GM13977 (cell line): ENCODE measurements around the gene SLC22A23.

Experiments
- DNase-seq: peaks from one replicate; pipeline ENCODE4 v3.0.0; 2012; ENCODE audit warnings: low spot score
- in situ Hi-C: fragments of 300-500 bp; cut with MboI; formaldehyde crosslinking; loops from one replicate; pipeline ENCODE4 v1.12.0; 2022; ENCODE audit warnings: low sequenced_read_pairs, low pct_unique_long_range_greater_than_20kb, mixed read lengths, inconsistent platforms; ENCODE audit not compliant: unreplicated experiment
- TF ChIP-seq, protein P1 (sequence below): IDR thresholded peaks from 2 replicates; pipeline ENCODE4 v1.5.1; 2012; ENCODE audit warnings: mild to moderate bottlenecking, control low read depth; ENCODE audit not compliant: insufficient read depth; ENCODE audit errors: extremely low read depth, missing control alignments

Gene SLC22A23

DNA sequence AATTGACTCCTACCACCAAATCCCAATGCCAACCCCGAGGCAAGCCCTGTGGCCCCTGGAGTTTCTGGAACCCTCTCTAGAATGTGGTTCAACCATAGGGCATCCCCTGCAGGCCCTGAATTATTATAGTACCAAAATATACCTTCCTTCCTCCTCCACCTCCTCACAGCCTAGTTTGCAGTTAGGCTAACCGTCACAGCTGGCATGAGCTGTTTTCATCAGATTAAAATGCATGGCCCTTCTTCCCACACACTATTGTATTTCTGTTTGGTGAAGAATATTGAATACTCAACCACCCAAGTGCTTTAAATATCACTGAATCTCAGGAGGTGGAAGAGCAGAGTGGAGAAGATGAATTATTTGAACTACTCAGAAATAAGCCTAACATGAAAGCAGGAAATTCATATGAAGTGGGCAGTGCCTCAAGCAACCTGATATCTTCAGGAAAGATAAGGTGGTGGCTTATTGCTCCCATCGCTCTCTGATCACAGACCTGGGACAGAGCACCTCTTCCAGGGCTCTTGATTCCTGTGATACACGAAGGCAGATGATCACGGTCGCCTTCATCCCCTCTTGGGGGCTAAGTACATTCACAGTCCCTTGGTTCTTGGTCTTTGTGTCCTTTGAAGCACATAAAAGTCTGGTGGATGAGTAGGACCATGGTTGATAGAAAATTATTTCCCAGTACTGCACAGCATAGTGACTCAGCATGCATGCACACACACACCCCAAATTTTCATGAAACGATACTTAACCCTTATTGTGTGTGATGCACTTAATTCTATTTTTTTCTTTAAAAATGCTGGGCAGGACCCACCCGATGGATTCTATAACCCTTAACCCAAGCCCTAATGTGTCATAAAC lies 107.2 kb downstream of the SLC22A23 start:
- in situ Hi-C loops = no loop called here
- no peak for DNase-seq
- TF ChIP-seq, protein P1, sequence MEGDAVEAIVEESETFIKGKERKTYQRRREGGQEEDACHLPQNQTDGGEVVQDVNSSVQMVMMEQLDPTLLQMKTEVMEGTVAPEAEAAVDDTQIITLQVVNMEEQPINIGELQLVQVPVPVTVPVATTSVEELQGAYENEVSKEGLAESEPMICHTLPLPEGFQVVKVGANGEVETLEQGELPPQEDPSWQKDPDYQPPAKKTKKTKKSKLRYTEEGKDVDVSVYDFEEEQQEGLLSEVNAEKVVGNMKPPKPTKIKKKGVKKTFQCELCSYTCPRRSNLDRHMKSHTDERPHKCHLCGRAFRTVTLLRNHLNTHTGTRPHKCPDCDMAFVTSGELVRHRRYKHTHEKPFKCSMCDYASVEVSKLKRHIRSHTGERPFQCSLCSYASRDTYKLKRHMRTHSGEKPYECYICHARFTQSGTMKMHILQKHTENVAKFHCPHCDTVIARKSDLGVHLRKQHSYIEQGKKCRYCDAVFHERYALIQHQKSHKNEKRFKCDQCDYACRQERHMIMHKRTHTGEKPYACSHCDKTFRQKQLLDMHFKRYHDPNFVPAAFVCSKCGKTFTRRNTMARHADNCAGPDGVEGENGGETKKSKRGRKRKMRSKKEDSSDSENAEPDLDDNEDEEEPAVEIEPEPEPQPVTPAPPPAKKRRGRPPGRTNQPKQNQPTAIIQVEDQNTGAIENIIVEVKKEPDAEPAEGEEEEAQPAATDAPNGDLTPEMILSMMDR = no peak

DNA sequence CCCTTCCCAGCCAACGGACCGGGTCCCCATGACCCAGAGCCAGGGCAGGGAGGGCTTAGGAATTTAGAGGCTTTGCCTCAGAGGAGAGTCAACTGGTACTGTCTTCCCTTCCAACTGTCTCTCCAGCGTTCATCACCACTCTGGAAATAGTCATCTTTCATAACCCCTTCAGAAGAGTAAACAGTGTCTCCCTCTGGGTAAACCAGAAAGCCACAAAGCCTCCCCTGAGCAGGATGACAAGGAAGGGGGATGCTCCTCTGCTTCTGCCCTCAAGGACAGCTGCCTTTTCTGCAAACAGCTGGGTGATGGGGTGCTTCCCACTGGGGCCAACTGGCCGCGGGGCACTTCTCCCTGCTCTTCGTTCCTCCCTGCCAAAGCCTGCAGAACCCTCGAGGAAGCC lies 108.0 kb downstream of the SLC22A23 start:
- in situ Hi-C loops = no loop called here
- DNase-seq = no peak
- TF ChIP-seq, protein P1 = no peak

DNA sequence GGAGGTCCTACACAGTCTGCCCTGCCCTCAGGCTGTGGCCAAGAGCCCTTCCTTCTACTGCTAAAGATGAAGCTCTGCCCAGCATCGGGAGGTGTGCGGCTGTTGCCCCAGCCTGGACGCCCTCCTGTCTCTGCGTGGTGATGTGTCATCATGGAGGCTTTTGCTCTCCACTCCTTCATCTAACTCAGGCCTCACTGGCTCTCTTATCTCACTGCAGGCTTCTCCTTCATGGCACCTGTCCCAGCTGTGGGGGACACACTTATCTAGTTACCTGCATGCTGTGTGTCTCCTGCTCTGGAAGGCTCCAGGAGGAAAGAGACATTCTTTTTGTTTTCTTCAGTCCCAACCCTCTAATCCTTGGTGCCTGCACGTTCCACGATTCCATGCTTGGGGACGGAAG lies 109.0 kb downstream of the SLC22A23 start:
- TF ChIP-seq, protein P1 = no peak
- in situ Hi-C loops = no loop called here
- DNase-seq = no peak

DNA sequence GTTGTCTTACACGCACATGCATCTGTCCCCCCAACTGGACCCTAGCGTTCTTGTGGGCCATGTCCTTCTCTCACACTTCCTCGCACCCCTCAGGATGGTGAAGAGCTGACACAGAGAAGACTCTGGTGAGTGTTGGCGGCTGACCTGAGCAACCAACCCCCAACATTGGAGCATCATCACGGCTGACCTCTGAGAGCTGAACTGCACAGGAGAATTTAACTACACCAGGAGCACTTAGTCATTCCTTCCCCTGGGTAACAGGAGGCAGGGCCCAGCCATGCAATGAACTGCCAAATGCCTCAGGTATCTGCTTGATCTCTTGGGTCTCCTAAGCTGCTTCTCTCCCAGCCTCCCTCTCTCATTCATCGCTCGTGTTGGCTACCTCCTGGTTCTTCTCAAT lies 109.6 kb downstream of the SLC22A23 start:
- DNase-seq = no peak
- in situ Hi-C loops = no loop called here
- TF ChIP-seq, protein P1 = no peak

DNA sequence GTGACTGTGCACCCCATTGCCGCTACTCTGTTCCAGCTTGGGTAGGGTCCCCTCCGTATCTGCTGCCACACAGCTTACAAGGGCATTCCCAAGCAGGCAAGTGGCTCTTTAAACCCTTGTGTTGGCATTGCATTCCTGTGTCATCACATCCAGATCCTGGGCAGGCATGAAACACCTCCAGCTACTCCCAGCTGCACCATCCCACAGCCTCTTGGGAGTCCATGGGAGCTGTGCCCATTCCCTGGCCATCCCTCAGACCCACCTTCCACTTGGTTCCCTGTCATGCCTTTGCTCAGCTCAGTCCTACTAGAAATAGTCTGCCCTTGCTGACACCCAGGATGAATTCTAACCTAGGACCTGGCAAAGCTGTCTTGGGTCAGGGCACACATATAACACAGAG lies 110.4 kb downstream of the SLC22A23 start:
- DNase-seq = no peak
- TF ChIP-seq, protein P1 = no peak
- in situ Hi-C loops = no loop called here

DNA sequence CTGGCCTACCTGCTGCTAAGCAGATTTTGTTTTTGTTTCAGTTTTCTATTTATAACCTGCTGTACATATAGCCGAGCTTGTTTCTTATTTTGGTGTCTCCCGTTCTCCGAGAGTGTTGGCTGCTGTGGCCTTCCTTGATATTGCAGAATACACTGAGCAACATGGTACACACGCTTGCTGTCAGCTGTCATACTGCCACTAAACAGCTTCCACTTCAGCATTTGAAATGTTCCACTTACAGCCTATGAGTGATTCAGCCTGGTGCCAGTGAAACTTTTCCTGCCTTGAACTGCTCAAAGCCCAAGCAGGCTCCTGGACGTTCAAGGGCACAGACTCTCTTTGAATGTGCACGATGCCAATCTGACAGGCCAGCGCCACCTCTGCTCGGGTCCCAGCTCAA lies 111.0 kb downstream of the SLC22A23 start:
- TF ChIP-seq, protein P1 = no peak
- in situ Hi-C loops = no loop called here
- DNase-seq = no peak
